H1 (cell line): ENCODE measurements around the gene FAM236B. TPM values are rescaled to one million over a fixed set of nuclear protein-coding genes. Genes with fewer than 3 reads are reported as not detected.
"Not testable (repeated sequence)": the region's sequence is repeated elsewhere in the genome, so short reads cannot be mapped to it uniquely, and the experiment has no call there.

Source experiments
- CTCF ChIA-PET: fragments of 300-600 bp; sonication (Branson Sonifier 250); formaldehyde crosslinking; loops from one replicate; lab custom pipeline; 2021; ENCODE audit not compliant: partially characterized antibody; lab: Charles Lee
- POLR2A ChIA-PET: fragments of 300-600 bp; sonication (Branson Sonifier 250); formaldehyde crosslinking; loops from one replicate; lab custom pipeline; 2021; ENCODE audit warnings: inconsistent platforms; ENCODE audit not compliant: partially characterized antibody; lab: Charles Lee
- DNase-seq, 2 experiments: peaks; one replicate each; pipeline versions ENCODE4 v3.0.0 to v3.0.0-alpha.2; 2010 to 2022; ENCODE audit warnings: low spot score in 2 of 2, low read depth in 1 of 2, mixed read lengths in 1 of 2
- FAIRE-seq: peaks from 2 replicates; lab custom pipeline; 2011; peaks lifted over from hg19 to GRCh38; lab: Jason Lieb, UNC
- H2AFZ ChIP-seq: 2 replicates; pipeline ENCODE4 v1.8.1; 2012; ENCODE audit warnings: low read length, inconsistent platforms
- H2AK5ac ChIP-seq: 2 replicates; pipeline ENCODE4 v1.6.1; 2013; ENCODE audit warnings: low read depth, low read length
- H2BK120ac ChIP-seq: replicated peaks from 2 replicates; pipeline ENCODE3; 2013; ENCODE audit warnings: low read depth, low read length, inconsistent platforms
- H2BK12ac ChIP-seq: 2 replicates; pipeline ENCODE4 v1.6.1; 2013; ENCODE audit warnings: low read depth, low read length
- H2BK15ac ChIP-seq: 2 replicates; pipeline ENCODE4 v1.6.1; 2013; ENCODE audit warnings: low read length
- H2BK20ac ChIP-seq: 2 replicates; pipeline ENCODE4 v1.6.1; 2013; ENCODE audit warnings: low read length
- H2BK5ac ChIP-seq: 2 replicates; pipeline ENCODE4 v1.6.1; 2013; ENCODE audit warnings: low read depth, low read length
- H3K14ac ChIP-seq: 2 replicates; pipeline ENCODE4 v1.6.1; 2013; ENCODE audit warnings: inconsistent platforms; ENCODE audit not compliant: insufficient read length
- H3K18ac ChIP-seq: 2 replicates; pipeline ENCODE4 v1.6.1; 2013; ENCODE audit warnings: low read length; ENCODE audit errors: extremely low read depth
- H3K23ac ChIP-seq: 2 replicates; pipeline ENCODE4 v1.6.1; 2013; ENCODE audit warnings: inconsistent platforms; ENCODE audit not compliant: insufficient read length
- H3K23me2 ChIP-seq: 2 replicates; pipeline ENCODE4 v1.6.1; 2013; ENCODE audit warnings: low read depth, low read length
- H3K27ac ChIP-seq: 2 replicates; pipeline ENCODE4 v1.6.1; 2011; ENCODE audit warnings: low read depth, low read length, inconsistent platforms
- H3K27me3 ChIP-seq, 4 experiments: replicated peaks in 1 of 4; 1 replicate in 1 of 4; 2 replicates in 3 of 4; pipeline versions ENCODE4 v1.6.1 to v1.8.1; 2011 to 2013; ENCODE audit warnings: low read length in 3 of 4, mild to moderate bottlenecking in 3 of 4, inconsistent platforms in 2 of 4, mixed read lengths in 2 of 4, moderate library complexity in 1 of 4; ENCODE audit not compliant: control insufficient read depth in 3 of 4, insufficient read depth in 3 of 4; ENCODE audit errors: extremely low read depth in 1 of 4
- H3K36me3 ChIP-seq, 4 experiments: 2 replicates each; pipeline versions ENCODE4 v1.6.1 to v1.8.1; 2011 to 2013; ENCODE audit warnings: mild to moderate bottlenecking in 4 of 4, low read length in 3 of 4, moderate library complexity in 2 of 4, control low read depth in 1 of 4, inconsistent platforms in 1 of 4; ENCODE audit not compliant: insufficient read depth in 4 of 4, control insufficient read depth in 2 of 4
- H3K4ac ChIP-seq: replicated peaks from 2 replicates; pipeline ENCODE3; 2013; ENCODE audit warnings: low read length, low read depth, mixed read lengths, inconsistent platforms; ENCODE audit not compliant: insufficient read length
- H3K4me1 ChIP-seq, 4 experiments: replicated peaks in 1 of 4; 1 replicate in 1 of 4; 2 replicates in 3 of 4; pipeline versions ENCODE4 v1.6.1 to v1.8.1; 2011 to 2013; ENCODE audit warnings: low read length in 3 of 4, inconsistent platforms in 2 of 4, mixed read lengths in 1 of 4; ENCODE audit not compliant: insufficient read depth in 4 of 4, control insufficient read depth in 3 of 4
- H3K4me2 ChIP-seq, 2 experiments: 2 replicates each; pipeline versions ENCODE4 v1.6.1 to v1.8.1; 2011 to 2013; ENCODE audit warnings: low read depth in 2 of 2, low read length in 2 of 2, control low read depth in 1 of 2, inconsistent platforms in 1 of 2, mild to moderate bottlenecking in 1 of 2; ENCODE audit not compliant: insufficient read depth in 1 of 2
- H3K4me3 ChIP-seq, 4 experiments: fragments of 200-600, 300-600 bp in 1 of 4; sonication (generic), shearing (Covaris generic), sonication (Bioruptor Twin) in 1 of 4; 2 replicates each; pipeline versions ENCODE4 v1.5.1 to v1.8.1; 2011 to 2016; ENCODE audit warnings: low read length in 4 of 4, low read depth in 3 of 4, control low read depth in 2 of 4, inconsistent platforms in 2 of 4, mild to moderate bottlenecking in 2 of 4, mixed read lengths in 1 of 4, moderate library complexity in 1 of 4; ENCODE audit not compliant: insufficient read depth in 2 of 4; ENCODE audit errors: extremely low read depth in 1 of 4
- H3K56ac ChIP-seq: replicated peaks from 2 replicates; pipeline ENCODE3; 2013; ENCODE audit warnings: low read depth, mild to moderate bottlenecking, mixed read lengths, low read length, inconsistent platforms; ENCODE audit not compliant: insufficient read length
- H3K79me1 ChIP-seq: 2 replicates; pipeline ENCODE4 v1.6.1; 2013; ENCODE audit warnings: low read depth, low read length, control low read depth
- H3K79me2 ChIP-seq, 2 experiments: 2 replicates each; pipeline versions ENCODE4 v1.6.1 to v1.8.1; 2012 to 2013; ENCODE audit warnings: low read length in 2 of 2, mild to moderate bottlenecking in 2 of 2, inconsistent platforms in 1 of 2; ENCODE audit not compliant: insufficient read depth in 2 of 2, control insufficient read depth in 1 of 2
- H3K9ac ChIP-seq, 4 experiments: replicated peaks in 1 of 4; 1 replicate in 1 of 4; 2 replicates in 3 of 4; pipeline versions ENCODE4 v1.6.1 to v1.8.1; 2011 to 2013; ENCODE audit warnings: low read depth in 3 of 4, low read length in 3 of 4, control low read depth in 2 of 4, mild to moderate bottlenecking in 2 of 4, moderate library complexity in 2 of 4, inconsistent platforms in 1 of 4; ENCODE audit errors: extremely low read depth in 1 of 4
- H3K9me3 ChIP-seq, 2 experiments: 2 replicates each; pipeline versions ENCODE4 v1.6.1 to v1.8.1; 2012 to 2013; ENCODE audit warnings: mild to moderate bottlenecking in 2 of 2, moderate library complexity in 2 of 2, control low read depth in 1 of 2, inconsistent platforms in 1 of 2, low read depth in 1 of 2, low read length in 1 of 2, mixed read lengths in 1 of 2; ENCODE audit not compliant: insufficient read depth in 2 of 2
- H4K20me1 ChIP-seq, 2 experiments: replicated peaks in 1 of 2; 2 replicates each; pipeline versions ENCODE3 to v1.8.1; 2011 to 2013; ENCODE audit warnings: inconsistent platforms in 2 of 2, low read length in 2 of 2, mild to moderate bottlenecking in 1 of 2; ENCODE audit not compliant: insufficient read depth in 2 of 2, control insufficient read depth in 1 of 2
- H4K5ac ChIP-seq: 2 replicates; pipeline ENCODE4 v1.6.1; 2013; ENCODE audit warnings: low read length, low read depth, mixed read lengths, inconsistent platforms; ENCODE audit not compliant: insufficient read length
- H4K8ac ChIP-seq: 2 replicates; pipeline ENCODE4 v1.8.0; 2013; ENCODE audit warnings: mild to moderate bottlenecking, moderate library complexity, low read length, inconsistent platforms; ENCODE audit not compliant: insufficient read depth; ENCODE audit errors: extremely low read depth
- H4K91ac ChIP-seq: replicated peaks from 2 replicates; pipeline ENCODE3; 2013; ENCODE audit warnings: low read length, mixed read lengths, inconsistent platforms; ENCODE audit not compliant: insufficient read length
- WGBS, 2 experiments: shearing (Covaris generic) in 1 of 2; methylation state at CpG; one replicate each; pipeline versions ENCODE4 v1.1.6 to v1.1.7; 2013 to 2015; ENCODE audit warnings: low lambda C conversion rate in 2 of 2, mixed read lengths in 2 of 2, inconsistent platforms in 1 of 2, low coverage in 1 of 2, missing lambda C conversion rate in 1 of 2; ENCODE audit not compliant: insufficient replicate concordance in 2 of 2, insufficient coverage in 1 of 2, insufficient read length in 1 of 2; ENCODE audit errors: extremely low coverage in 1 of 2, missing lambda C conversion rate in 1 of 2; 5-methylcytosine and 5-hydroxymethylcytosine counted together
- polyA plus RNA-seq, 7 experiments: library from polyadenylated mRNA; depleted of rRNA in 3 of 7; stranded (reverse) in 5 of 7; unstranded in 2 of 7; fragments of >200 nt in 5 of 7; fragments of 200-250 nt in 2 of 7; gene quantifications; 1 replicate in 5 of 7; 2 replicates in 1 of 7; 4 replicates in 1 of 7; pipeline versions ENCODE4 v1.2.1 to v1.2.3, GENCODE V29; 2011 to 2013; ENCODE audit warnings: missing spikeins in 2 of 7, mixed read lengths in 2 of 7
- total RNA-seq: library from RNA; stranded (reverse); fragmentation: NEBNext Ultra II Directional; extraction: Animal tissue kit (Norgen Biotek cat#: 25700); gene quantifications from 2 replicates; pipeline ENCODE4 v1.2.1, GENCODE V29; 2021

The FAM236B gene
- total and polyA plus RNA-seq, 2 of the 8 experiments (the other 6 are each of a cell fraction or from before 2014, with no cell fraction given) = not detected

DNA sequence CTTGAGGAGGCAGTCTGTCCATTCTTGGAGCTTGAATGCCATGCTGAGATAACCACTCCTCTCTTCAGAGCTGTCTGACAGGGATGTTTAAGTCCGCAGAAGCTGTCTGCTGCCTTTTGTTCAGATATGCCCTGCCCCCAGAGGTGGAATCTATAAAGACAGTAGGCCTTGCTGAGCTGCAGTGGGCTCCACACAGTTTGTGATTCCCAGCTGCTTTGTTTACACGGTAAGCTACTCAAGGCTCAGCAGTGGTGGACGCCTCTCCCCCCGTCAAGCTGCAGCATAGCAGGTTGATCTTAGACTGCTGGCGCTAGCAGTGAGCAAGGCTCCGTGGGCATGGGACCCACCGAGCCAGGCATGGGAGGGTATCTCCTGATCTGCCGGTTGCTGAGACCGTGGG, 22.0 kb downstream of the FAM236B start:
- H2BK120ac ChIP-seq, H4K8ac ChIP-seq, H2BK15ac ChIP-seq, H3K23me2 ChIP-seq, H2AFZ ChIP-seq, H3K36me3 ChIP-seq, DNase-seq, H3K9me3 ChIP-seq, POLR2A ChIA-PET, H3K4me3 ChIP-seq, H2AK5ac ChIP-seq, H4K5ac ChIP-seq, H4K20me1 ChIP-seq, H2BK12ac ChIP-seq, H3K18ac ChIP-seq, H3K27me3 ChIP-seq, H3K79me2 ChIP-seq, H3K9ac ChIP-seq, H2BK5ac ChIP-seq, H2BK20ac ChIP-seq, H3K23ac ChIP-seq, H3K4me2 ChIP-seq, CTCF ChIA-PET, H3K56ac ChIP-seq, H3K4ac ChIP-seq, H4K91ac ChIP-seq, H3K79me1 ChIP-seq, H3K4me1 ChIP-seq, FAIRE-seq, H3K27ac ChIP-seq, H3K14ac ChIP-seq: not testable (repeated sequence)
- no CpG with 5 or more reads among the region's 9 CpGs for WGBS, 2 experiments

- H3K9ac ChIP-seq, H2BK5ac ChIP-seq, CTCF ChIA-PET, H3K23me2 ChIP-seq, H3K23ac ChIP-seq, H4K5ac ChIP-seq, H2BK120ac ChIP-seq, H2BK12ac ChIP-seq, H3K4ac ChIP-seq, H3K79me1 ChIP-seq, H3K56ac ChIP-seq, H3K9me3 ChIP-seq, H4K91ac ChIP-seq, H3K4me3 ChIP-seq, H3K79me2 ChIP-seq, H3K14ac ChIP-seq, H3K4me1 ChIP-seq, DNase-seq, FAIRE-seq, H3K36me3 ChIP-seq, H3K4me2 ChIP-seq, H4K8ac ChIP-seq, H4K20me1 ChIP-seq, POLR2A ChIA-PET, H3K27ac ChIP-seq, H2AK5ac ChIP-seq, H2BK20ac ChIP-seq, H2AFZ ChIP-seq, H3K27me3 ChIP-seq, H2BK15ac ChIP-seq, H3K18ac ChIP-seq: not testable (repeated sequence)
- no CpG with 5 or more reads among the region's 3 CpGs for WGBS, 2 experiments
Observed at GRCh38 chrX:72748545-72748944, 33.9 kb downstream of the FAM236B start.
